KBM-7 (cell line): Measurements from ENCODE around the gene NCS1.
"Not testable (repeated sequence)": the region's sequence is repeated elsewhere in the genome, so short reads cannot be mapped to it uniquely, and the experiment has no call there.

Experiments
- DNase-seq: peaks from one replicate; pipeline ENCODE4 v3.0.0-alpha.2; 2015
- in situ Hi-C: fragments of 300-500 bp; cut with MboI; formaldehyde crosslinking; loops from 2 replicates; pipeline ENCODE4 v1.14.3; 2020; ENCODE audit warnings: low sequenced_read_pairs, low pct_unique_long_range_greater_than_20kb, mixed read lengths

The NCS1 gene

GRCh38 chr9:130267930-130268329 lies 95.7 kb downstream of the NCS1 start:
- no peak for DNase-seq
- in situ Hi-C loops: no loop called here

- peak; percentile 35 for DNase-seq
- in situ Hi-C loops: no loop called here
Measured at GRCh38 chr9:130268521-130269211, 96.5 kb downstream of the NCS1 start.

DNA sequence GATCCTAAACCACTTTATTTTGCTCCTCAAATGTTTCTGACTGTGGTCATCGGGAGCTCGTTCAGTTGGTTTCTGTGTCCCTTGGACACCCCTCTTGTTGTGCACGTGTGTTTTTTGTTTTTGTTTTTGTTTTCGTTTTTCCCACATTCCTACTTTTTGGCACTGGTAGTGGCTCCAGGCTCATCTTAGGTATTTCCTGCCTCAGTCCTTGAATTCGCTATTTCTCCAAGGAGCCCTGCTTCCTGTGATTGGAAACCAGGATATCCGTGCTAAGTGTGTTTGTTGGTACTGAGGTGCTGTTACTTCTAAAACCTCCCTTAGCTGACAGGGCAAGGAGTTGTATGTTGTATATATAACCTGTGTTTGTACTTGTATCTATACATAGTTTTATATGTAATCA lies 99.3 kb downstream of the NCS1 start:
- no peak for DNase-seq
- in situ Hi-C loops: no loop called here

GRCh38 chr9:130275156-130275555 lies 103.0 kb downstream of the NCS1 start:
- DNase-seq: no peak
- in situ Hi-C loops: no loop called here

DNA sequence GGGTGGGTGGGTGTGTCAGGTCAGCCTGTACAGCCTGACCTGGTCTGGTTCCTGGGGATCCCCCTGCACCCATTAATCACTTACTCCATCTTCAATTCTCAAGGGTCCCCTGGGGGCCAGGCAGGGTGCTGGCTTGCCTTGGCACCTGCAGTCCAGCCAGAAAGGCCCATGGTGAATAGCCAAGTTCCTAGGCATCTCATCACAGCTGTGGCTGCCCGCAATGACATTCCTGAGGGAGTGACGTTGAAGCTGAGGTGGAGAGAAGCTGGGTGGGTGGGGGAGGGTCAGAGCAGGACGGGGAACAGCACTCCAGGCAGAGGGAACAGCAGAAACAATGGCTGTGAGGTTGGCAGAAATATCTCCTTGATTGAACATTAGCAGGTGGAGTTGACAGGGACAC lies 103.9 kb downstream of the NCS1 start:
- DNase-seq: no peak
- in situ Hi-C loops: no loop called here

GRCh38 chr9:130276955-130277354 lies 104.8 kb downstream of the NCS1 start:
- no peak for DNase-seq
- in situ Hi-C loops: no loop called here

GRCh38 chr9:130277525-130277924 lies 105.3 kb downstream of the NCS1 start:
- in situ Hi-C loops, DNase-seq: not testable (repeated sequence)

DNA sequence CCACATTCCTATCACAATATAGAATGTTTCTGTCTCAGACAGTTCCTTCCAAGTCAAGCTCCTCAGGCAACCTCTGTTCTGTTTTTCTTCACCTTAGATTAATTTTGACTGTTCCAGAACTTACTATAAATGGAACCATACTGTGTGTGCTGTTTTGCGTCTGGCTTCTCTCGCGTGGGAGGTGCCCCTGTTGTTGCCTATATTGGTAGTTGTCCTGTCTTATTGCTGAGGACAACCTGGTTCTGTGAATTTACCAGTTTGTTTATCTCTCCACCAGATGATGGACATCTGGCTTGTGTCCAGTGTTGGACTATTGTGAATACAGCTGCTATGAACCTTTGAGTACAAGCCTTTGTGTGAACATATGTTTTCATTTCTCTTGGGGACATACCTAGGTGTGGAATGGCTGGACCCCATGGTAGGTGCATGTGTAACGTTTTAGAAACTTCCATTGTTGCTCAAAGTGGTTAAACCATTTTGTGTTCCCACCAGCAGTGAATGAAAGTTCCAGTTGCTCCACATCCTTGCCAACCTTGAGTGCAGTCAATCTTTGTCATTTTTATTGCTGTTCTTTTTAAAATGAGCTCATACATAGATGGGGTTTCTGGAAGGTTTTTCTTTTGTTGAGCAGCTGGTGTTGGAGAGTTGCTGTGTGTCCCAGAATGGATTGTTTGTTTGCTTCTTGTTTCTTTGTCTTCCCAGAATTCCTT lies 111.5 kb downstream of the NCS1 start:
- DNase-seq: no peak
- in situ Hi-C loops: no loop called here

GRCh38 chr9:130284249-130284625 lies 112.0 kb downstream of the NCS1 start:
- in situ Hi-C loops: no loop called here
- DNase-seq: no peak

DNA sequence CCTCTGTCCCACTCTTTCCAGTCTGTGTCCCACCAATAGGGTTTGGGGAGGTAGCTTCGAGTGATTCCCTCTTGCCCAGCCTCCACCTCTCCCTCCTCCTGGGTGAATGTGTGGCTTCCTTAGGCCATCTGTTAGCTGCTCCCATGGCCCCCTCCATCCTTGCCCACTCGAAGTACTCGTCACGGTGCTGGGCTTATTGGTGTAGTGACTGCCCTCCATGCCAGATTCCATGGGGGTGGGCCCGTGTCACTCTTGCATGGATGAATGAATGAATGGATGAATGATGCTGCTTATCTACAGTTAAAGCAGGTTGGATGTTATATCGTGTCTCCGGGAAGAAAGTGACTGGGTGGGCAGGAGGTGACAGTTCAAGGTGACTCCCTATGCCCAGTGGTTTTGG lies 112.5 kb downstream of the NCS1 start:
- in situ Hi-C loops: no loop called here

GRCh38 chr9:130285271-130285670 lies 113.1 kb downstream of the NCS1 start:
- in situ Hi-C loops: no loop called here
- no peak for DNase-seq

More for the DNA sequence above, 112.5 kb downstream of the NCS1 start:
- DNase-seq: no peak

- DNase-seq: no peak
Measured at GRCh38 chr9:130286072-130286770, 114.0 kb downstream of the NCS1 start.

More at GRCh38 chr9:130286072-130286770, 114.0 kb downstream of the NCS1 start:
- in situ Hi-C loops: no loop called here
